Measurements from ENCODE around the gene AKAP12. TPM values are rescaled to one million over a fixed set of nuclear protein-coding genes. Genes with fewer than 3 reads are reported as not detected.

AKAP12 gene
- total RNA-seq, 1 experiment from 2014 or later: 109 TPM

- ATAC-seq (no peak), DNase-seq (no peak)
- intact Hi-C loops (cut with micrococcal nuclease): no loop called here
- no peak overlapping the region for H3K9ac ChIP-seq (ENCODE audit: low read length)
- H3K4me3 ChIP-seq (ENCODE audit: low read length): no peak overlapping the region
- H4K20me1 ChIP-seq (ENCODE audit: low read length): no peaks in the 10 kb centered on the region
- POLR2A ChIA-PET (ENCODE audit: unreplicated experiment): no interaction called here
- no peaks in the 10 kb centered on the region for H3K36me3 ChIP-seq (ENCODE audit: low read depth, low read length)
- no peak overlapping the region for H2AFZ ChIP-seq (ENCODE audit: low read length)
- peaks cover 15% of the 10 kb centered on the region for H3K4me1 ChIP-seq (ENCODE audit: insufficient read depth, low read length)
- H3K9me2 ChIP-seq (replicated peaks; ENCODE audit: low read length): no peaks in the 10 kb centered on the region
- H3K27me3 ChIP-seq (ENCODE audit: low read length): no peaks in the 10 kb centered on the region
- no peaks in the 10 kb centered on the region for H3K79me2 ChIP-seq (ENCODE audit: low read length)
- CTCF ChIA-PET: no interaction called here
- TF ChIP-seq EZH2phosphoT487 (IDR thresholded peaks at IDR 0.05; ENCODE audit: borderline replicate concordance, low read length) (no peak), CTCF (conservative IDR thresholded peaks at IDR 0.05; ENCODE audit: low read depth, low read length) (no peak), EZH2 (IDR thresholded peaks at IDR 0.05; ENCODE audit: low read length, unreplicated experiment) (no peak)
- no peaks in the 10 kb centered on the region for H3F3A ChIP-seq (ENCODE audit: low read length, unreplicated experiment)
- peak overlapping the region; percentile 64 for H3K27ac ChIP-seq (ENCODE audit: low read length)
- no TSS peak for BruUV-seq (replicated peaks)
- H3K9me3 ChIP-seq (ENCODE audit: low read length): no peaks in the 10 kb centered on the region
- H3K4me2 ChIP-seq (ENCODE audit: low read length): no peak overlapping the region
Observed at GRCh38 chr6:151317995-151318365, 78.2 kb downstream of the AKAP12 start.

- CTCF ChIA-PET: no interaction called here
Observed at GRCh38 chr6:151320140-151320539, 80.4 kb downstream of the AKAP12 start.

More at GRCh38 chr6:151320140-151320539, 80.4 kb downstream of the AKAP12 start:
- Histone ChIP-seq H3K9ac (ENCODE audit: low read length) (no peak overlapping the region), H3K9me2 (replicated peaks; ENCODE audit: low read length) (no peaks in the 10 kb centered on the region), H3F3A (ENCODE audit: low read length, unreplicated experiment) (no peaks in the 10 kb centered on the region), H3K36me3 (ENCODE audit: low read depth, low read length) (no peaks in the 10 kb centered on the region), H3K9me3 (ENCODE audit: low read length) (no peaks in the 10 kb centered on the region), H3K4me3 (ENCODE audit: low read length) (no peak overlapping the region), H3K27ac (ENCODE audit: low read length) (no peak overlapping the region), H3K27me3 (ENCODE audit: low read length) (no peaks in the 10 kb centered on the region), H3K4me2 (ENCODE audit: low read length) (no peak overlapping the region), H3K4me1 (ENCODE audit: insufficient read depth, low read length) (peaks cover 31% of the 10 kb centered on the region), H2AFZ (ENCODE audit: low read length) (no peak overlapping the region), H4K20me1 (ENCODE audit: low read length) (no peaks in the 10 kb centered on the region), H3K79me2 (ENCODE audit: low read length) (peaks cover 4% of the 10 kb centered on the region)
- TF ChIP-seq CTCF (conservative IDR thresholded peaks at IDR 0.05; ENCODE audit: low read depth, low read length): no peak
- no peak for TF ChIP-seq EZH2phosphoT487 (IDR thresholded peaks at IDR 0.05; ENCODE audit: borderline replicate concordance, low read length)
- no peak for TF ChIP-seq EZH2 (IDR thresholded peaks at IDR 0.05; ENCODE audit: low read length, unreplicated experiment)
- DNase-seq: no peak
- ATAC-seq: no peak
- intact Hi-C loops (cut with micrococcal nuclease): loop anchor here (10.0 kb wide), 1 partner anchor 75 kb away; no protein-coding TSS in a partner anchor
- POLR2A ChIA-PET (ENCODE audit: unreplicated experiment): no interaction called here
- BruUV-seq (replicated peaks): no TSS peak

All from PC-3 (cell line).